Activated CD8-positive, alpha-beta memory T cell treated with anti-CD3 and anti-CD28 coated beads, Interleukin-2, amount 50 U/mL, for 1 hour (primary cell): ENCODE results near the gene KCTD2.
"Not testable (repeated sequence)": the region's sequence is repeated elsewhere in the genome, so short reads cannot be mapped to it uniquely, and the experiment has no call there.

ENCODE experiments used
- DNase-seq: peaks from one replicate; pipeline ENCODE4 v3.0.0-alpha.2; 2020; ENCODE audit errors: extremely low read depth

Gene KCTD2

DNA sequence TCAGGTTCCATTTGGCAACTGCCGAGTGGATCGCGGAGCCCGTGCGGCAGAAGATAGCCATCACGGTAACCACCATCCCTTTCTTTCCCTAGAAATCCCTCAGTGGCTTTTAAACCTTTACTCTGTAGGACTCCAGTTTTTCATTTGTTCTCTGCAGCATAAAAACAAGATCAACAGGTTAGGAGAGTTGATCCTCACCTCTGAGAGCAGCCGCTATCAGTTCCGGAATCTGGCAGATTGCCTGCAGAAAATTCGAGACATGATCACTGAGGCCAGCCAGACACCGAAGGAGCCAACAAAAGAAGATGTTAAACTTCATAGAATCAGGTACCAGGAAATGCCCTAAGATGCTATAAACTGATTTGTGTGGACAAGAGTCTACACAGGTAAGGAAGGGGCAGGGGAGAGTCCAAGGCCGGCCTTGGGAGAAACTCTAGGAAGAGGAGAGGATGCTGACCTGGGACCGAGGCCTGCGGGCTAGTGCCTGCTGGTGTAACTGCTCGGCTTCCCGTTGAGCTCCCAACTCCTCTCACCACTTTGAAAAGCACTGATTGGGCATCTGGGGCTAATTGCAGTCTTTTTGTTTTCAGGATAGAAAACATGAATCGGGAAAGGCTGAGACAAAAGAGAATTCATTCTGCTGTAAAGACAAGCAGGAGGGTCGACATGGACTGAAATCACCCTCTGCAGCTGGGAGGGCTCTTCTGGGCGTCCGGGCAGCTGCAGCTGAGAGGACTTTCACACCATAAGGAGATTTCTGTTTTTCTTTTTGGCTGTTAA, 26.5 kb upstream of the KCTD2 start:
- DNase-seq = no peak

DNA sequence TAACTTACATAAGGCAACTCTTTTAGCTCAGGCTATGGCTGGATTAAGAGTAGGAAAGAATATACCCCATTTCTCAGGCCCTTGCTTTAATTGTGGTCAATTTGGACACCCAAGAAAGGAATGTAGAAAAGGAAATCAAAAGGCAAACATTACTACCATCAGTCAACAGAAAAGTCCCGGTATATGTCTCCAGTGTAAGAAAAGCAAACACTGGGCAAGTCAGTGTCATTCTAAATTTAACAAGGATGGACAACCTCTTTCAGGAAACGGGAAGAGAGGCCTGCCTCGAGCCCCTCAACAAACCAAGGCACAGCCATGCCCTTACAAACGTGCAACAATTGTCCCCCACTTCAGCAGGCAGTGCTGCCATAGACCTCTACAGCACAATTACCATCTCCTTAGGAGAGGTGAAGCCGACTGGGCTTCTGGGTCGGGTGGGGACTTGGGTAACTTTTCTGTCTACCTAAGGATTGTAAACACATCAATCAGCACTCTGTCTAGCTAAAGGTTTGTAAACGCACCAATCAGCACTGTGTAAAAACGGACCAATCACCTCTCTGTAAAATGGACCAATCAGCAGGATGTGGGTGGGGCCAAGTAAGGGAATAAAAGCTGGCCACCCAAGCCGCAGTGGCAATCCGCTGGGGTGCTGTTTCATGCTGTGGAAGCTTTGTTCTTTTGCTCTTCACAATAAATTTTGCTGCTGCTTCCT, 22.2 kb upstream of the KCTD2 start:
- no peak for DNase-seq

DNA sequence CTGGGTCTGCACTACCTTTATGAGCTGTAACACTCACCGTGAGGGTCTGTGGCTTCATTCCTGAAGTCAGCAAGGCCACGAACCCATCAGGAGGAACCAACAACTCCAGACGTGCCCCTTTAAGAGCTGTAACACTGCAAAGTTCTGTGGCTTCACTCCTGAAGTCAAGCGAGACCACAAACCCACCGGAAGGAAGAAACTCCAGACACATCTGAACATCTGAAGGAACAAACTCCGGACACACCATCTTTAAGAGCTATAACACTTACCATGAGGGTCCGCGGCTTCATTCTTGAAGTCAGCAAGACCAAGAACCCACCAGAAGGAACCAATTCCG, 21.7 kb upstream of the KCTD2 start:
- not testable (repeated sequence) for DNase-seq

DNA sequence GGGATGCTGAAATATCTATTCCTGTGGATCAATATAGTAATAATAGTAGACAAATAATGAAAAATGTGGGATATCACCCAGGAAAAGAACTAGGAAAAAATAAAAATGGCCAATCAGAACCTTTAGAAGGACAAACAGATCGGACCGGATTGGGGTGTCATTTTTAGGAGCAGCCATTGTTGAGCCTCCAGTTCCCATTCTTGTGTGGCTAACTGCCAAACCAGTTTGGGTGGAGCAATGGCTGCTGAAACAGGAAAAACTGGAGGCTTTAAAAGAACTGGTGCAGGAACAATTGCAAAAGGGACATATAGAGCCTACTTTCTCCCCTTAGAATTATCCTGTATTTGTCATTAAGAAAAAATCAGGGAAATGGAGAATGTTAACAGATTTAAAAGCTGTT, 20.4 kb upstream of the KCTD2 start:
- DNase-seq = not testable (repeated sequence)

DNA sequence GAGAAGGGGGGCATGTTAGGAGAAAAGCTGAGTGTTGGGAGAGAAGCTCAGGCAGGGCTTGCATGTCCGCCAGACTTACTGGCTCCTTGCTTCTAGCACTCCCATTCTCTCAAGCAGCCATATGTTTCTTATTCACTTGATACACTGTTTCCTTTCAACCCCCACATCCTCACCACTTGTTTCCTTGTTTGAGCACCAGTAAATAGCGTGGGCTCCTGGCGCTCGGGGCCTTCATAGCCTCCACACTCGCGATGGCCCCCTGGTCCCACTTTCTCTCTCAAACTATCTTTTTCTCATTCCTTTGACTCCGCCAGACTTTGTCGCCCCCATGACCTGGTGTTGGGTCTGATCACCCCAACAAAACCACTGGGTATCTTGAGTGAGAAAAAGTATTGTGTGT, 16.9 kb upstream of the KCTD2 start:
- DNase-seq = no peak

DNA sequence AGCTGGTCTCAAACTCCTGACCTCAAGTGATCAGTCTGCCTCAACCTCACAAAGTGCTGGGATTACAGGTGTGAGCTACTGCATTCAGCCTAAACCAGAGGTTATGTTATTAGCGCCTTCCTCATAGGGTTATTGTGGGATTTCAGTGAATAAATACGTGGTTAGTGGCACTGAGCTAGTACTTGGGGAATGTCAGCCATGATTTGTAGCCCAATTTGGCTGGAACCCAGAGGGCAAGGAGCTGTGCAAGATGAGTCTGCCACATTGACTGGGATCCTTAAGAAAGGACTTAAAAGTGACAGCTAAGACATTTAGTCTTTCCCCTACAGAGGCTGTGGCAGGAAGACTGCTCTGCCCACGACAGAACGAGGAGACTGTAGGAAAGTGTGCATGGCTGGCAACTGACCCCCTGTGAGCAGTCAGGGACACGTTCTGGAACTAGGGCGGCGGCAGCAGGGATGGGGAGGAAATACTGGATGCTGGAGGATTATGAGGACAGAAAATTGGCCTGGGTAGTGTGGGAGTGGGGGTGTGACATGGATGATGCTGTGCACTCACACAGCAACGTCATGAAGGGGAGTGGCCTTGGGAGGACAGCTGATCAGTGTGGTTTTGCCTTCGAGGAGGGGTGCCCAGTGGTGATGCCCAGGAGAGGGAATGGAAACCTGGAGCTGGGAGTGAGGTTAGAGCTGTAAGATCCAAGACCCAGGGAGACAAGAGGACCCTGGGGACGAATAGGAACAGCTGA, 14.9 kb upstream of the KCTD2 start:
- no peak for DNase-seq

DNA sequence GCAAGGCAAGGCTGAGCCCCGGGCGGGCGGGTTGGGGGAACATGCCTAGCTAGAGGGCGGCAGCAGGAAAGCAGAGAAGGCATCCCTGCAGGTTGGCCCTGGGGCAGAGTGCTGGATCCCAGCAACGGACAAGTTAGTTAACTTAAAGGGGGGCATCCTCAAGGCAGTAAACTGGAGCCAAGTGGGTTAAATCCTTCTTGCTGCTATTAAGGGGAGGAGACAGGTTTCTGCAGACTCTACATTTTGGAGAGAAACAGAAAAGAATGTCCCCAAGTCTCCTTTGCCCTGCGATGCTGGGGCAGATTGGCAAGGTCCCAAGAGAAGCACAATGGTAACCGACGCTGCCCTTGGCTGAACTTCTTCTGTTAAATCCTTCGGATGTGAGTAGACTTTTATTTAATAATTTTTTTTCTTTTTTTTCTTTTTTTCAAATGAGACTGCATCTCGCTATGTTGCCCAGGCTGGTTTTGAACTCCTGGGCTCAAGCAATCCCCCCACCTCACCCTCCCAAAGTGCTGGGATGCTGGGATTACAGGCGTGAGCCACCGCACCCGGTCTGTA, 14.2 kb upstream of the KCTD2 start:
- DNase-seq = no peak

DNA sequence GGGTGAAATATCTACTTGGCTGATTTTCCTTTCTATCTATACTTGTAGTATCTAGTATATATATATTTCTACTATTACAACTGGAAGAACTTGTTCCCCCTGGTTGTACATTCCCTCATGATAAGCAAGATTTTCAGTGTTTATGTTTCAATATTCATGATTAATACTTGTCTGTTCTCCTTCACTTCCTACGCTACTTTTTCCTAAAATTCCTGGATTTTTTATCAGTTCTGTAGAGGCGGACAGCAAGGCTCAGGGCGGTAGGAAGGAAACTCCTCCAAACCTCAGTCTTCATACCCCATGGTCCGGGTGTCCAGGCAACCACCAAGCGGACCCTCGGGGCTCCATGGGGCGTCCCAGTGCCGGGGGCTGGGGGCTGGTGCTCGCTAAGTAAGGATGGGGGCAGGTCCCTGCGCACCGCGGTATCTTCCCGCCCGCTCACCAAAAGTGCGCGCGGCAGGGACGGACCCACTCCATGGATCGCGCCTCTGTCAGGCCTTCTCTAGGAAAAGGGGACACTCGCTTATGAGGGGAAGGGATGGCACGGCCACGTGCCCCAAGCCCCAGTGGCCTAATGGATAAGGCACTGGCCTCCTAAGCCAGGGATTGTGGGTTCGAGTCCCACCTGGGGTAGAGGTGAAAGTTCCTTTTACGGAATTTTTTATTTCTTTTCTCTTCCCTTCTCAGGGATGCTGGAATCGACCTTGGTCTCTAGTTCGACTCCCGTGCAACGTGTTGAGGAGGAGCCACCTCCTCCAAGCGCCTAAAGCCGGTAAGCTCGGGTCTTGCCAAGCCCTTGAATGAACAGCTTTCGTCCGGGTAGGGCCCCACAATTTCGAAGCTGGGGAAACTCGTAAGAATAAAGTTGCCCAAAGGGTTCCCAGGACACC, 13.4 kb upstream of the KCTD2 start:
- peak; percentile 48 for DNase-seq

DNA sequence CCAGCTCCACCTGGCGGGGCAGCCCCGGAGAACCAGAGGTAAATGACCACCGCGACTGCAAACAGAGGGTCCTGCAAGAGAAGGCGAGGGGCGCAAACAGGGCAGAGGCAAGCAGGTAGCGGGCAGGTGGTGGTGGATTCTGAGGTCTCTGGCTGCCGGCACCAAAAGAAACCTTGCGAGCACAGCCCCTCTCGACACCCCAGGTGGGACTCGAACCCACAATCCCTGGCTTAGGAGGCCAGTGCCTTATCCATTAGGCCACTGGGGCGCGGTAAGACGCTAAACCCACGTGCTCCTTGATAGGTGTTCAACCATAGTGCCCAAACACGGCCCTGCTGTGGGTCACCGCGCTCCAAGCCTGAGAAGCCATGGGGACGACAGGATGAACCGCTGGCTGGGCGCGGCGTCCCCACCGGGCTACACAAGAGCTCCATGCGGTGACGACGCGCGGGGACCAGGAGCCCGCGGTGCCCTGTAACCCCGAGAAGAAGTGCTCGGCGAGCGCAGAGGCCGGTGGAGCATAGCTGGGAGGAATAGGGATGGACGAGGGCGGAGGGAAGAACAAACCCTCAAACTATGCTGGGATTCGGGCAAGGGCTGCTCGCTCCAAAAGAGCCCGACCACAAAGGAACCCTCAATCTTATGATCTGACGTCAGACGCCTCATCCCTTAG, 12.7 kb upstream of the KCTD2 start:
- peak; percentile 49 for DNase-seq

DNA sequence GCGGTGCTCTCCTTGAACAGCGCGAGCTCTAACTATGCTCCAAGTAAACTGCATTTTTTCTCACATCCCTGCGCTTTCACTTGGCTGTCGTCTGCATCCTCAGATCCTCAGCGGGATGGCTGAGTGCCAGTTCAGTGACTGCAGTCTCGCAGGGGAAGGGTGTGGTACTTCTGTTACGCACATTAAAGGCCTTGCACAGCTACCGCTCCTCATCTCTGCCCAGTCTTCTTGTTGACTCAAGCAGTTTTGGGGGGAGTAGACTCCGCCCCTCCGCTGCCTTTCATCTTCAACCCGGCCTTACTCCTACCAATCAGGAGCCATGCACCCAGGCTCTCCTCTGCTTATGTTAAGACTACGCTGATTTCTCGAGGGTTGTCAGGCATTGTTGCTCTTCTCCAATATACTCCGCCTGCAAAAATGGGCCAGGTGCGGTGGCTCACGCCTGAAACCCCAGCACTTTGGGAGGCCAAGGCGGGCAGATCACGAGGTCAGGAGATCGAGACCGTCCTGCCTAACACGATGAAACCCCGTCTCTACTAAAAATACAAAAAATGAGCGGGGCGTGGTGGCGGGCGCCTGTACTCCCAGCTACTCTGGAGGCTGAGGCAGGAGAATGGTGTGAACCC, 10.3 kb upstream of the KCTD2 start:
- peak; percentile 92 for DNase-seq

DNA sequence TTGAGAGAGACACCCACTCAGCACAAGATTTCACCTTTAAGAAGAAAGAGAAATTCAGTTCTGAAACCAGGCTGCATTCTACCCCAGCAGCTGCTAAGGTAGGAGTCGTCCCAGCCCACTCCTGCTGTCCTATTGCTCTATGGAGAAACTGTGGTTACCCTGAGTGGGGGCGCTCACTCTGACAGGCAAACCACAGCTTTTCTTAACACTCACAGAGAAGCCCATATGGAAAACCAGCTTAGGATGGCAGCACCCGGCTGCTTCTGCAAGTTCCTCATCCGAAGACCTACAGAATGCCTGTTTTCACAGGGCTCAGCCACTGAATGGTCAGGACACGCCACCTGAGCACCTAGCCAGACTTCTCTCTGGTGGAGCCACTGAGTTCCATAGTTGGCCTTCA, 7.8 kb upstream of the KCTD2 start:
- DNase-seq = no peak

DNA sequence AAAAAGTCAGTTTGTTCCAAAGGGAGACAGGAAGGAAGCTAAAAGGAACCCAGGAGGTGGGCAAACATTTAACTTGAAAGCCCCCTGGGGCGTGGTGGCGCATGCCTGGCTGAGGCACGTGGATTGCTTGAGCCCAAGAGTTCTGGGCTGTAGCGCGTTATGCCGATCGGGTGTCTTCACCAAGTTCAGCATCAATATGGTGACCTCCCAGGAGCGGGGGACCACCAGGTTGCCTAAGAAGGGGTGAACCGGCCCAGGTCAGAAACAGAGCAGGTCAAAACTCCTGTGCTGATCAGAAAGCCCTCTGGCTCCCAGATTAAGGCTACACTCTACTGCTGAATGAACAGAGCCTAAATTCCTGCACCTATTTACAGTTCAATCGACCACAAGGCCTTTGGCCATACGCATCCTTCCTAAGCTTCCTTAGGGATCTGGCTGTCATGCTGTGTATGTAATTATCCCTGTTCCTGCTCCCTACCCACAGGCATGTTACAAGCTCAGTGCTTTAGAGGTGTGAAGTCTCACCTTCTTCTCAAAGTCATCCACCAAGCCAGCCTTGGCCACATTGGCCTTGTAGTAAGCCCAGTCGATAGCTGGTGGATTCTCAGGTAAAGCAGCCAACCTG, 5.3 kb upstream of the KCTD2 start:
- no peak for DNase-seq

DNA sequence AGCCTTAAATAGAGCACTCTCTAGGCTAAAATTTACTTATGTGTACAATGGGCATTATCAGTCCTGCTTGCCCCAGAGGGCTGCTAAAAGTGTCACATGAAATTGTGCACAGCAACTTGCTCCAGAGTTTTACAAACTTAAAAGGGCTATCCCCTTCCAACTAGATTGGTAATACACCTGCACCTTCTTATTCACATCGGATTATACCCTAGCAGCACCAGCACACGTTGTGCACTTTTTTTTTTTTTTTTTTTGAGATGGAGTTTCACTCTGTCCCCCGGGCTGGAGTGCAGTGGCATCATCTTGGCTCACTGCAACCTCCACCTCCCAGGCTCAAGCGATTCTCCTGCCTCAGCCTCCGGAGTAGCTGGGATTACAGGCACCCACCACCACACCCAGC, 3.2 kb upstream of the KCTD2 start:
- DNase-seq = not testable (repeated sequence)

DNA sequence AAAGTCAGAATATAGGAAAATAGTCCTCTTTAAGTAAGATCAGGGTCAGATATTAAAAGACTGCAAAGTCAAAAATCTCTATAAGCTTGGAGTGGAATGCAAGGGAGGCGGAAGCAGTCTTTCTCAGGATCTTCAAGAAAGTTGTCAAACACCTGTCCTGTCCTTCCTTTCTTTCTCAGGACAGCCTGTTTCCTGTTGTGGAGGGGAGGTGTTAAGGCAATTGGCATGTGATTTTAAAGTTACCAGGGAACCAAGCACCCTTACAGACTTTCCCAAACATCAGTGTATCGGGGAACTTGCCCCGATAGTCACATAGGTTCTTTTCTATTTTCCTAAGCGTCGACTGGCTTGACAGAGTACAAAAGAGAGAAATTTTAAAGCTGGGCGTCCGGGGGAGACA, 2.3 kb upstream of the KCTD2 start:
- DNase-seq = no peak

DNA sequence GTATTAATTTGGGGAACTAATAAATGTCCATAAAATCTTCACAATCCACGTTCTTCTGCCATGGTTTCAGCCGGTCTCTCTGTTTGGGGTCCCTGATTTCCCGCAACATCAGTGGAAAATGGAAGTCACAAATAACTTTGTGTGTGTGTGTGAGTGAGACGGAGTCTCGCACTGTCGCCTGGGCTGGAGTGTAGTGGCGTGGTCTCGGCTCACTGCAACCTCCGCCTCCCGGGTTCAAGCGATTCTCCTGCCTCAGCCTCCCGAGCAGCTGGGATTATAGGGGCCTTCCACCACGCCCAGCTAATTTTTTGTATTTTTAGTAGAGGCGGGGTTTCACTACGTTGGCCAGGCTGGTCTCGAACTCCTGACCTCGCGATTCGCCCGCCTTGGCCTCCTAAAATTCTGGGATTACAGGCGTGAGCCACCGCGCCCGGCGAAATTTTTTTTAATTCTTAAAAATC, 1.0 kb upstream of the KCTD2 start:
- not testable (repeated sequence) for DNase-seq

DNA sequence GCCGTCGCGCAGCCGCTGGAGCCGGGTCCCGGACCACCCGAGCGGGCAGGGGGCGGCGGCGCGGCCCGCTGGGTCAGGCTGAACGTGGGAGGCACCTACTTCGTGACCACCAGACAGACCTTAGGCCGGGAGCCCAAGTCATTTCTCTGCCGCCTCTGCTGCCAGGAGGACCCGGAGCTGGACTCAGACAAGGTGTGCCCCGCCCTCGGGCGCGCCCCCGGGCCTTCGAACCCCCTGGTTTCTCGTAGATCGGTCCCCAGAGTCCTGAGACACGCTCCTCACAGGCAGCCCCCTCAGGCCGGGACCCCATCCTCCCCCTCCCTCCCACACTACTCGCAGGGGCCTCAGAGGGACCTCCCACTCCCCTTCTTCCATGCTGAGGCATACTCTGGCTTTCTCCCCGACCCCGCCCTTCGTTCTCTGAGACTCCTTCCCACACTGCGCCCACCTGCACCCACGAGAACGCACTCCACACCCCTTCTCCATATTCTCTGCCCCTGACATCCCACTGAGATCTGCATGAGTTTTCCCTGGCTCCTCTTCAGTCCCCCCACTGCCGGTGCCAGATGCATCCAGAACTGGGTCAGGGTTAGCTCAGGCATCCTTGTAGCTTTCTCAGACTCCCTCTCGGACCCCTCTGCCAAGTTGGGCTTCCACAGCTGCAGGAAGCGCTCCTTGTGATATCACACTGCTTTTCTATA, 523 bp downstream of the KCTD2 start:
- DNase-seq = no peak

DNA sequence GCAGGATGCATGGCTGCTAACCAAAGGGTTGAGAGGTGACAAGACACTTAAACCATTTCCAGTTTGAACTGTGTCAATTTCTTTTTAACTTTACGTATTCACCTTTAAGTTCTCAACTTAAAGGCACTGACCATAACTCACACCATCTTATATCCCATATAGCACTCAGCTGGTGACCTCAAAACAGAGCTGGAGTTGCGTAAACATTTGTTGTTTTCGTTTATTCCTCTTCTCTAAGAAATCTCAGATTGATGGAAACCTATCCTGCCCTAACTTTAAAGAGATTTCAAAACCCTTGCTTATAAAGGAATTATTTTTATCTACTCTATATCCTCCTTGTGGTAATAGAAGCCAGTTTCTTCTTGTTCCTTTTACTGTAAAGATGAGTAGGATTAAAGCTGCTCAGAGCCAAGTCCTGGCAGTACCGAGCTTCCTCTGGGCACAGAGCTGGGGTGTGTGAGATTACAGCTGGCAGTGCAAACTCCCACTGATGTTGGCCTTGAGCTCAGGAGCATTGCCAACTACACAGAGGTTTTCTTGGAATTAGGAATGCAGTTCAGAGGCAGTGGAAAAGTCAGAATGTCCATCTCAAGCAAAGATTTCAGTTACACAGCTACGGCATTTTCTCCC, 1.3 kb downstream of the KCTD2 start:
- DNase-seq = no peak

DNA sequence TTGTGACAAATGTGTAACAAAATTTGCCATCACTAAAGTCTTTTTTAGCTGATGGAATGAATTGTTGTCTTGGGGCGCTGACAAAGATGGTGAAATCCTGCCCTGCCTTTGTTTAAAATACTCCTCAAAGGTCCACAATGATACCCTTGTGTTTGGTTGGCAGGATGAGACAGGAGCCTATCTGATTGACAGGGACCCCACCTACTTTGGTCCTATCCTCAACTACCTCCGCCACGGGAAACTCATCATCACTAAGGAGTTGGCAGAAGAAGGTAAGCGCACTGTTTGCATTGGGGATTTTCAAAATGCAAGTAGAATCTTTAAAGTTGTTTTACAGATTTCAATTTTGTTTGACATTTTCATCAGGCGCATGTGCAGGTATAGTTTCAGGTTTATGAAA, 2.0 kb downstream of the KCTD2 start:
- no peak for DNase-seq

DNA sequence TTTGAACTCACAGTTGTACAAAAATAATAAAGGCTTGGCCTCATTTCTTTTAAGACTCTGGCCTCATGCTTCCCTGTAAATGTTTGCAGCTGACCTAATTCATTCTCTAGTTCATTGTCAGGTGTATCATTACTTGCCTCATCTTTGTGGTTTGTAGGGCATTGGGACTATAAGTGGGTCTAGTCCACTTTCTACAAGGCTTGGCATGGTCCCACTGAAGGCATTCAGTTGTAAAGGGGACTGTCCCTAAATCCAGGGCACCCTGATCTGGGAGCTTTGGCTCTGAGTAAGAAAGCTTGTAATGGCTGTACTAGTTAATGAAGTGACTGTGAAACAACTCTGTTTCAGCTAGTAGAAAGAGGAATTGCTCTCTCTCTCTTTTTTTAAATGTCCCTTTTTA, 2.7 kb downstream of the KCTD2 start:
- DNase-seq = no peak
